ENCODE data around the gene CHRNA4.

The CHRNA4 gene

DNA sequence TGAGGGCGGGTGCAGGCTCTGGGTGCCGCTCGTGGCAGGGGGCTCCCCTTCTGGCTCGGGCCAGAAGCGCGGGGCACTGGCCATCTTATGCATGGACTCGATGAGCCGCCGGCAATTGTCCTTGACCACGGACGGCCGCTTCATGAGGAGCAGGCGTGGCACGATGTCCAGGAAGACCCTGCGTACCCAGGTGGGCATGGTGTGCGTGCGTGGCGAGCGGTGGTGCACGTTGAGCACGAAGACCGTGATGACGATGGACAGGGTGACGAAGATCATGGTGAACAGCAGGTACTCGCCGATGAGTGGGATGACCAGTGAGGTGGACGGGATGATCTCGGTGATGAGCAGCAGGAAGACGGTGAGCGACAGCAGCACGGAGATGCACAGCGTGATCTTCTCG lies 11.0 kb downstream of the CHRNA4 start:
- TF ChIP-seq POLR2AphosphoS5 (IDR thresholded peaks at IDR 0.05; ENCODE audit: low read depth, low read length) (no peak), SIN3A (IDR thresholded peaks at IDR 0.05; ENCODE audit: borderline replicate concordance, insufficient read depth, low read length) (no peak), TAF1 (IDR thresholded peaks at IDR 0.05; ENCODE audit: borderline replicate concordance, insufficient read depth, low read length) (no peak)

DNA sequence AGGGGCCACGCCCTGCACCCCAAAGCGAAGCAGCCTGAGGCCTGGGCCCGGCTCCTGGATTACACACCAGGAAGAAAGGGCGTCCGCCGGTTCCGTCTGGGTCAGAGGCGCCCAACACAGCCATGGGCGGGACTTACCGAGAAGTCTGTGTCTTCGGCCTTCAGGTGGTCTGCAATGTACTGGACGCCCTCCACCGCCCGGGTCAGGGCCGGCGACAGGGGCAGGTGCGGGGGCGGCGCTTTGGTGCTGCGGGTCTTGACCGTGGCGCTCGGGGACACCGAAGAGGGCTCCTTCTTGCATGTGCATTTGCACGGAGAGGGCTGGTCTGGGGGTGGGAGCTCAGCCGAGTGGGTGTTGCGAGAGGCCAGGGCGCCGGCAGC lies 11.6 kb downstream of the CHRNA4 start:
- no peak for TF ChIP-seq SIN3A (IDR thresholded peaks at IDR 0.05; ENCODE audit: borderline replicate concordance, insufficient read depth, low read length)
- no peak for TF ChIP-seq TAF1 (IDR thresholded peaks at IDR 0.05; ENCODE audit: borderline replicate concordance, insufficient read depth, low read length)
- TF ChIP-seq, protein P1, sequence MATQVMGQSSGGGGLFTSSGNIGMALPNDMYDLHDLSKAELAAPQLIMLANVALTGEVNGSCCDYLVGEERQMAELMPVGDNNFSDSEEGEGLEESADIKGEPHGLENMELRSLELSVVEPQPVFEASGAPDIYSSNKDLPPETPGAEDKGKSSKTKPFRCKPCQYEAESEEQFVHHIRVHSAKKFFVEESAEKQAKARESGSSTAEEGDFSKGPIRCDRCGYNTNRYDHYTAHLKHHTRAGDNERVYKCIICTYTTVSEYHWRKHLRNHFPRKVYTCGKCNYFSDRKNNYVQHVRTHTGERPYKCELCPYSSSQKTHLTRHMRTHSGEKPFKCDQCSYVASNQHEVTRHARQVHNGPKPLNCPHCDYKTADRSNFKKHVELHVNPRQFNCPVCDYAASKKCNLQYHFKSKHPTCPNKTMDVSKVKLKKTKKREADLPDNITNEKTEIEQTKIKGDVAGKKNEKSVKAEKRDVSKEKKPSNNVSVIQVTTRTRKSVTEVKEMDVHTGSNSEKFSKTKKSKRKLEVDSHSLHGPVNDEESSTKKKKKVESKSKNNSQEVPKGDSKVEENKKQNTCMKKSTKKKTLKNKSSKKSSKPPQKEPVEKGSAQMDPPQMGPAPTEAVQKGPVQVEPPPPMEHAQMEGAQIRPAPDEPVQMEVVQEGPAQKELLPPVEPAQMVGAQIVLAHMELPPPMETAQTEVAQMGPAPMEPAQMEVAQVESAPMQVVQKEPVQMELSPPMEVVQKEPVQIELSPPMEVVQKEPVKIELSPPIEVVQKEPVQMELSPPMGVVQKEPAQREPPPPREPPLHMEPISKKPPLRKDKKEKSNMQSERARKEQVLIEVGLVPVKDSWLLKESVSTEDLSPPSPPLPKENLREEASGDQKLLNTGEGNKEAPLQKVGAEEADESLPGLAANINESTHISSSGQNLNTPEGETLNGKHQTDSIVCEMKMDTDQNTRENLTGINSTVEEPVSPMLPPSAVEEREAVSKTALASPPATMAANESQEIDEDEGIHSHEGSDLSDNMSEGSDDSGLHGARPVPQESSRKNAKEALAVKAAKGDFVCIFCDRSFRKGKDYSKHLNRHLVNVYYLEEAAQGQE (IDR thresholded peaks at IDR 0.05; ENCODE audit: insufficient read depth in 1 of 2, low read depth in 2 of 2, low read length in 2 of 2): no peak
- TF ChIP-seq FOXP2 (optimal IDR thresholded peaks at IDR 0.05; ENCODE audit: borderline replicate concordance, extremely low read depth, extremely low read length, insufficient read depth): no peak
- TF ChIP-seq POLR2AphosphoS5 (IDR thresholded peaks at IDR 0.05; ENCODE audit: low read depth, low read length): no peak

DNA sequence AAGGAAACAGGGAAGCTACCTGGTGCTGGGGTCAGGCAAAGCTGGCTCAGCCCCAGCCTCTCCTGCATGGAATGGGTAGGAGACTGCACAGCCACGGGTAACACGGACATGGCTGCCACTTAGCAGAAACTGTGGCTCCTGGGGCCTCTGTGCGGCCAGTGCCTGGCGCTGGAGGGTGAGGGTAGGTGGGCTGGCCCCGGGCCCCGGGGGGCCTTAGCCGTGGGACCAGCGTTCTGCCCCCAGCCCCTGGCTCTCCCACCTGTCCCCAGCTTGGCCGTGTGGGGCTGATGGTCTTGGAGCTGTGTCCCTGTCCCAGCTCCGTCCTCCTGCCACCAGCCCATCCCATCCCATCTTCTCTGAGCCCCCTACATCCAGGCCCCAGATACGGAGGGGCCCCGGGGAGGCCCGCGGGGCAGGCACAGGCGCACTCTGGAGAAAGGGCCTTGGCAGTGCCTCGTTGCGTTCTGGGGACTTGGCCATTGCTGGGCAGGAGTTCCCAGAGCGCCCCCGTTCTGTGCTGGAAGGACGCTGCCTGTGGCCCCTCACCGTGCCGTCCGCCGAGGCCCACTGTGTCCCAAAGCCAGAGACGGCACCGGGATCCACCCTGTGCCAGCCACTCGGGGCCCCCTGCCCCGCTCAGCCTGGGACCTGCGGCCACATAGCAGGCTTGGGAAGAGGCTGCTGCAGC lies 12.2 kb downstream of the CHRNA4 start:
- TF ChIP-seq POLR2AphosphoS5 (IDR thresholded peaks at IDR 0.05; ENCODE audit: low read depth, low read length): no peak
- TF ChIP-seq, protein P1 (IDR thresholded peaks at IDR 0.05; ENCODE audit: insufficient read depth in 1 of 2, low read depth in 2 of 2, low read length in 2 of 2): no peak

DNA sequence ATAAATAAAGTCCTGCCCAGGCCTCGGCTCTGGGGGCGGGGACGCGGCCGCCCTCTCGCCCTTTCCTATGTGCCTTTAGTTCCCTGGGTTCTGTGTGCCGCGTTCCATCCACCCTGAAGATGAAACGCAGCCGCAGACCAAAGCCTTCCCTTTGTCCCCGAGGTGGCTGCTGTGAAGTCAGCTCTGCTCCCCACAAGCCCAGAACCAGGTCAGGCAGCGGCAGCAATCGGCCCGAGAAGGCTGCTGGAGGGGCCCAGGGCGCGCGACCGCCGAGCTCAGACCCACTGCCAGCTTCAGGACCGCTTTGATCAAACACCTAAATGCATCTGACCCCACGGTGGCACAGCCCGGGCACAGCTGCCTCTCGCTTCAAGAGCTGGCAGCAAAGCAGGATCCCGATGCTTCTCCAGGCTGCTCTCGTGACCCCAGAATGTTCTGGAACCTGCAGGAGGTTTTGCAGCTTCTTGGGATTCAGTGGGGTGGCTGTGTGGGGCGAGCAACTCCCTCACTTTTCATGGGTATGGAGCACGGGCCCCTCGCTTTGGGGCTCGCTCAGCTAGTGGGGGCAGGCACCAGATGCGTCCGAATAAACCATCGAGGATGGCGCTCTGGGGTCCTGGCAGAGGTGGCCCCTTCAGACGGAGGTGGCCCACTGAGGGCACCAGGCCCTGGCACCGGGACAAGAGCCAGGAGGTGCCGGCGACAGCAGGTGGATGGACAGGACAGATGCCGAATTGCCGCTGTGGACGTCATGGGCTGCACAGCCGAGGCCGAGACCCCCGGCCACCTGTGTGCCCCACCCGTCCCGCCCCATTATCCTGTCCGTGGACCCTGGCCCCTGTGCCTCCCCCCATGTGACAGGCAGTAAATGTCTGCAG lies 13.0 kb downstream of the CHRNA4 start:
- TF ChIP-seq TAF1 (IDR thresholded peaks at IDR 0.05; ENCODE audit: borderline replicate concordance, insufficient read depth, low read length) (no peak), FOXP2 (optimal IDR thresholded peaks at IDR 0.05; ENCODE audit: borderline replicate concordance, extremely low read depth, extremely low read length, insufficient read depth) (no peak), POLR2AphosphoS5 (IDR thresholded peaks at IDR 0.05; ENCODE audit: low read depth, low read length) (no peak), SIN3A (IDR thresholded peaks at IDR 0.05; ENCODE audit: borderline replicate concordance, insufficient read depth, low read length) (no peak)
- TF ChIP-seq, protein P1 (IDR thresholded peaks at IDR 0.05; ENCODE audit: insufficient read depth in 1 of 2, low read depth in 2 of 2, low read length in 2 of 2): no peak

DNA sequence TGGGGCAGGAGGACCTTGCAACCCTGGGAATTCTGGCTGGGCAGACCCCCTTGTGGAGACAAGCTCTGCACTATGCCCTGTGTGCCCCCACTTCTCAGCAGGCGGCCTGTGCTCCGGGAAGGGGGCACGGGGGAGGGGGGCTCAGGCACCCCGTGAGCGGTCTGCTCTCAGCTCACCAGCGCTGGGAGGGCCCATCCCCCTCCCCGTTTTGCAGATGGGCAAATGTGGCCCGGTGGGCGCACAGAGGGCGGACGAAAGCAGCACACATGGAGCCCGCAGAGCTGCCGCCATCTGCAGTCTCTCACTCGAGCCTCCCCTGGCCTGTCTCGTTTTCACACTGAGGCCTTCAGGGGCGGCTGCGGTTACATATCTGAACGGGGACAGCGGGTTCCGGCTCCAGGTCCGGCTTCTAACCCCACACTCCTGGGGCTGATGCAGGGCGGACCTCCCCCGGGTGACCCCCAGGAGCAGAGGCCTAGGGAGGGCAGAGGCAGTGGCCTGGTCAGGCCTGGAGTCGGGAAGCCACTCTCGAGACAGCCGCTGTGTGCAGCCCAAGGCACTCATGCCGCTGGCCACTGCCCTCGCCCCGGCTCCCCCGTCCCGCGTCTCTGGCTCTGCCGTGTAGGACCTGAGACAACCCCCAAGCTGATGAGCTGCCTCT lies 13.9 kb downstream of the CHRNA4 start:
- TF ChIP-seq FOXP2 (optimal IDR thresholded peaks at IDR 0.05; ENCODE audit: borderline replicate concordance, extremely low read depth, extremely low read length, insufficient read depth) (no peak), SIN3A (IDR thresholded peaks at IDR 0.05; ENCODE audit: borderline replicate concordance, insufficient read depth, low read length) (no peak), POLR2AphosphoS5 (IDR thresholded peaks at IDR 0.05; ENCODE audit: low read depth, low read length) (no peak), TAF1 (IDR thresholded peaks at IDR 0.05; ENCODE audit: borderline replicate concordance, insufficient read depth, low read length) (no peak)
- TF ChIP-seq, protein P1 (IDR thresholded peaks at IDR 0.05; ENCODE audit: insufficient read depth in 1 of 2, low read depth in 2 of 2, low read length in 2 of 2): no peak

Data from PFSK-1 (cell line).